ENCODE data around the gene GYPC. TPM values are rescaled to one million over a fixed set of nuclear protein-coding genes. Genes with fewer than 3 reads are reported as not detected.

Gene GYPC, protein sequence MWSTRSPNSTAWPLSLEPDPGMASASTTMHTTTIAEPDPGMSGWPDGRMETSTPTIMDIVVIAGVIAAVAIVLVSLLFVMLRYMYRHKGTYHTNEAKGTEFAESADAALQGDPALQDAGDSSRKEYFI
- 40.3 TPM for polyA plus RNA-seq (2013, experiment 1 of 2)
- polyA plus RNA-seq (2013, experiment 2 of 2): 48.0 TPM

DNA sequence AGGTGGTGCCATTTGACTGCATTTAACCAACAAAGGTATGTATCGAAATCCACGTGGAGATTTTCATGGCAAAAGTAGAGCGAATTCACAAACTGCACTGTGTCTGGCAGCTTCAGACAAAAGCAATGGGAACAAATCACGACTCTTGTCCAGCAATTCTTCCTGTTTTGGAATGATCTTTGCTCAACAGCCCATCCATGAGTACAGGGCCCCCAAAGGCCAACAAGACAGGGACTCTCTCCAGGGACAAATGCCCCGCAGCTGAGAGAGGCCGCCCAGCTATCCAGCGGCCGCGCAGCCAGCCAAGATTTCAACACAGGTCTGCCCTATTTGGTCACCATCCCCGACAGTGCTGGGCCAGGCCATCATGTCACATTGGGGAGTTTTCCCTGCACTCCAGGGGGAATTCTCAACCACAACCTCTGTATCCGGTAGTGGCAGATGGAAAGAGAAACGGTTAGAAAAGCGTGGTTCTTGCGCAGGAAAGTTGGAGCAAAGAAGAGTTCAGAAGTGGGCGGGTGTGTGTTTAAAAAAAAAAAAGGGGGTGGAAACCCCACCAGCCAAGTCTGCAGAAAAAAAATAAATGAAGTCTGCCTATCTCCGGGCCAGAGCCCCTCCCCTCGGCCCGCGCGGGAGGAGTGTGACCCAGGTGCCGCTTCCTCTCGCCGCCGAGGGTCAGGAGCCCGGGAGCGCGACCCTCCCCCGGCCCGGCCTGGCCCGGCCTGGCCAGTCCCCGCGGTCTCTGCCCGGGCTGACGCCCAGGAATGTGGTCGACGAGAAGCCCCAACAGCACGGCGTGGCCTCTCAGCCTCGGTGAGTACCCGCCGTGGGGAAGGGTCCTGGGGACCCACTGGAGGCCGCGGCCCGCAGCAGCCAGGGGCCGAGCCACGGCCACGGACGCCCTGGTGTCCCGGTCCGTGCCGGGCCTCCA, at the start of gene GYPC:
TSS of gene GYPC (plus strand) at position 659 of the 931 bp plus-strand sequence. CDS start at position 765, 106 bp downstream.
- Histone ChIP-seq H3K27ac (ENCODE audit: low read depth, low read length) (peak within 1 kb of the TSS; percentile 74; the same call in 1 of the 2 replicates), H3K9me3 (ENCODE audit: insufficient read depth, low read depth, low read length) (no peaks in the 10 kb centered on the region), H3K36me3 (ENCODE audit: insufficient read depth, low read length) (no peaks in the 10 kb centered on the region), H3K4me1 (ENCODE audit: insufficient read depth, low read length) (peaks cover 33% of the 10 kb centered on the region), H3K9ac (ENCODE audit: low read depth, low read length) (peak within 1 kb of the TSS; percentile 79), H3K27me3 (ENCODE audit: insufficient read depth, low read length) (peaks cover 26% of the 10 kb centered on the region), H3K4me3 (ENCODE audit: low read length) (peak within 1 kb of the TSS; percentile 70)
- 9% methylated on average over 51 of the region's 51 CpGs for WGBS

DNA sequence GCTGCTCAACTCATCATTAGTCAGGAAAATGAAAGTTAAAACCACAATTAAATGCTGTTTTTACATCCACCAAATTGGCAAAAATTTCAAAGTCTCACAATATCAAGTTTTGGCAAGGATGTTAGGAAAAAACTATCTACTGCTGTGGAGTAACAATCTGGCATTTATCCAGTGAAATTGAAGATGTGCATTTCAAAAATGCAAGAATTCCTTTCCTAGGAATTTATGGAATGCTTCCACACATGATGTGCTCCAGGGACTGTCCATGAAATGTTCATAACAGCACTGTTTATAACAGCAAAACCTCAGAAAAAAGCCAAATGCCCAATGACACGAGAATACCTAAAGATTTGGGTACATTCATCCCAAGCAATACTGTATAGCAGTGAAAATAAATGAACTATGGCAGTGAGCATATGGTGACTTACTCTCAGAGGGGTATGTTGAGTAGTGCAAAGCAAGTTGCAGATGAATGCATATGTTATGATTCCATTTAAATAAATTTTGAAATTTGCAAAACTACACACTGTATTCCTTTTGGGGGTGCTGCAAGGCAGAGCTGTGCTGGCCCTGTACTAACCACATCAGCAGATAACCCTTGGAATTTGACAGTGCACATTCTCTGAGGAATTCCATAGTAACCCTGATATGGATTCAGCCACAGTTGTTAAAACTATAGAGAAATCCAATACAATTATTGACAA, 41.3 kb upstream of the GYPC start:
- no peaks in the 10 kb centered on the region for H3K4me1 ChIP-seq (ENCODE audit: insufficient read depth, low read length)
- 92% methylated on average over 1 of the region's 1 CpG for WGBS
- H3K9me3 ChIP-seq (ENCODE audit: insufficient read depth, low read depth, low read length): no peaks in the 10 kb centered on the region
- H3K36me3 ChIP-seq (ENCODE audit: insufficient read depth, low read length): no peaks in the 10 kb centered on the region
- no peaks in the 10 kb centered on the region for H3K27me3 ChIP-seq (ENCODE audit: insufficient read depth, low read length)
- H3K27ac ChIP-seq (ENCODE audit: low read depth, low read length): no peak overlapping the region
- no peak overlapping the region for H3K9ac ChIP-seq (ENCODE audit: low read depth, low read length)
- no peak overlapping the region for H3K4me3 ChIP-seq (ENCODE audit: low read length)

DNA sequence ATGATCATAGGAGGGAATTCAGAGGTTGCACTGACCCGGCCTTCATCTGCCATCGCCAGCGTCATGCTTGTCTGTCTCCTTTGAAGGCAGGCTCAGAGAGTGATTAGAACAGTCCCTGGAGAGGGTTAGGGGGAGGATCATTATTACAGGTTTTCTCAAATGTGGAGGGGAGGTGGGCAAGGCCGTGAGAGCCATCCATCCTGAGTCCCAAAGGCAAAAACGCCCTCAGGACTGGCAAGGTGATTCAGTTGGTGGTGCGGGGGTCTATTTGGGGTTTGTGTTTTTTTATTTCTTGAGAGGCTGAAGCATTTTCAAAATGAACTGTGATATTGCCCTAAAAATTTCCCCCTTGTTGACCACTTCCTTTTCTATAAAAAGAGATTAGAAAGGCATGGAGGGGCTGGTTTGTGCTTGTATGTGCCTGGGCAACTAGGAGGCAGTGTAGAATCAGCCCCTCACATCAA, 39.3 kb upstream of the GYPC start:
- H3K9ac ChIP-seq (ENCODE audit: low read depth, low read length): no peak overlapping the region
- H3K27ac ChIP-seq (ENCODE audit: low read depth, low read length): no peak overlapping the region
- no peak overlapping the region for H3K4me3 ChIP-seq (ENCODE audit: low read length)
- 96% methylated on average over 6 of the region's 6 CpGs for WGBS
- H3K27me3 ChIP-seq (ENCODE audit: insufficient read depth, low read length): no peaks in the 10 kb centered on the region
- no peaks in the 10 kb centered on the region for H3K9me3 ChIP-seq (ENCODE audit: insufficient read depth, low read depth, low read length)
- no peaks in the 10 kb centered on the region for H3K4me1 ChIP-seq (ENCODE audit: insufficient read depth, low read length)
- H3K36me3 ChIP-seq (ENCODE audit: insufficient read depth, low read length): no peaks in the 10 kb centered on the region

DNA sequence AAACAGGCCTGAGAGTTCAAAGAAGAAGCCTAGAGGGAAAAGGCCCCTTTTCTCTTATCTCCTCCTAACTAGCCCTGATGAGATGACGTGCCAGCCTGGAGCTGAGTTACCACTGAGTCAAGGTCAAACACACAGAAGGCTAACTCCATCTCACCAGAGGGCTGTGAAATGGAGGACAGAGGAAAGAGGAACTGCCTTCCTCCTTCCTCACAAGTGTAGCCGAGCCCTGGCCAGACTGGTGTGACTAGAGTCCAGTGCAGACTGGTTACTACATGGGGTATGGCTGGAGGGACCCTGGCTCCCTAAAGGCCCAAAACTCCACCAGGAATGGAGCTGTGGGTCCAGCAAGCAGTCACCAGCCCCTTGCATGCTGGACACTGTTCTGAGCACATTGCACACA, 35.7 kb upstream of the GYPC start:
- 90% methylated on average over 2 of the region's 2 CpGs for WGBS
- H3K27ac ChIP-seq (ENCODE audit: low read depth, low read length): no peak overlapping the region
- H3K9ac ChIP-seq (ENCODE audit: low read depth, low read length): no peak overlapping the region
- H3K9me3 ChIP-seq (ENCODE audit: insufficient read depth, low read depth, low read length): no peaks in the 10 kb centered on the region
- H3K4me1 ChIP-seq (ENCODE audit: insufficient read depth, low read length): no peaks in the 10 kb centered on the region
- H3K27me3 ChIP-seq (ENCODE audit: insufficient read depth, low read length): no peaks in the 10 kb centered on the region
- no peaks in the 10 kb centered on the region for H3K36me3 ChIP-seq (ENCODE audit: insufficient read depth, low read length)
- H3K4me3 ChIP-seq (ENCODE audit: low read length): no peak overlapping the region

DNA sequence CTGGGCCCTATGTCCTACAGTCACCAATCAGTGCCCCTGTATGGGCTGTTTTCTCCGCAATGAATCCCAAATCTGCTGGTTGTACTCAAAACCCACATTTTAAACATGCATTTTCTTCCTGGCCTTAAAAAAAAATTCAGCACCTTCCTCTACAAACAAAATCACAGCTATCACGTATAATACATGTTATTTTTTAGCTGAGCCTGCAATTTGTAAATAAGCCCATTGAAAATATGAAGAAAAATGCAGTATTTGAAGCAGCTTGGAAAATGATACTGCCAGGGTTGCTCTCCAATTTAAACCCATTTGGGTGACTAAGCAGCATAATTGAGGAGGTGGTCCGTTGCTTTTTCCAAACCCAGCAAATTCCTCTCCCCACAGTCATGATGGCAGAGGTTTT, 33.0 kb upstream of the GYPC start:
- Histone ChIP-seq H3K27me3 (ENCODE audit: insufficient read depth, low read length) (no peaks in the 10 kb centered on the region), H3K36me3 (ENCODE audit: insufficient read depth, low read length) (no peaks in the 10 kb centered on the region), H3K4me3 (ENCODE audit: low read length) (no peak overlapping the region), H3K4me1 (ENCODE audit: insufficient read depth, low read length) (no peaks in the 10 kb centered on the region), H3K27ac (ENCODE audit: low read depth, low read length) (no peak overlapping the region), H3K9ac (ENCODE audit: low read depth, low read length) (no peak overlapping the region), H3K9me3 (ENCODE audit: insufficient read depth, low read depth, low read length) (no peaks in the 10 kb centered on the region)
- 98% methylated on average over 2 of the region's 3 CpGs for WGBS

DNA sequence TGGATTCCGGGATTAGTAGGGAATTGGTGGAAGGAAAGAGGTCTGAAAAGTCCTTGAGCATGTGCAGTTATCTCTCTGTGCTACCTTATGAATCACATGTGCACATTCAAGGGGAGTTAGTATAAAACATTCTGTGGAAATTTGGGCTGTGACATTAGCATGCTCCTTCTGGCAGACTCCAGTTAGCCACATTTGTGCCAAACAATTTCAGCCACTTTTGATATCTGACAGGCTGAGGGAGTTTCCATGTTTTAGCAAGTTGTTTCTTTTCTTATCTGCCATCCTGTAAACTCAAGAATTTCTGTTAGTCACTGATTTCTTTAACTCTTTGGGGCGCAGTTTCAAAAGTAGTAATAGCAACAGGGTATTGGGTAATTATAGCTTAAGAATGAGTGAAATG, 28.3 kb upstream of the GYPC start:
- 90% methylated on average over 2 of the region's 2 CpGs for WGBS
- H3K4me3 ChIP-seq (ENCODE audit: low read length): no peak overlapping the region
- H3K9me3 ChIP-seq (ENCODE audit: insufficient read depth, low read depth, low read length): no peaks in the 10 kb centered on the region
- H3K4me1 ChIP-seq (ENCODE audit: insufficient read depth, low read length): no peaks in the 10 kb centered on the region
- H3K27me3 ChIP-seq (ENCODE audit: insufficient read depth, low read length): no peaks in the 10 kb centered on the region
- H3K9ac ChIP-seq (ENCODE audit: low read depth, low read length): no peak overlapping the region
- H3K27ac ChIP-seq (ENCODE audit: low read depth, low read length): no peak overlapping the region
- no peaks in the 10 kb centered on the region for H3K36me3 ChIP-seq (ENCODE audit: insufficient read depth, low read length)

DNA sequence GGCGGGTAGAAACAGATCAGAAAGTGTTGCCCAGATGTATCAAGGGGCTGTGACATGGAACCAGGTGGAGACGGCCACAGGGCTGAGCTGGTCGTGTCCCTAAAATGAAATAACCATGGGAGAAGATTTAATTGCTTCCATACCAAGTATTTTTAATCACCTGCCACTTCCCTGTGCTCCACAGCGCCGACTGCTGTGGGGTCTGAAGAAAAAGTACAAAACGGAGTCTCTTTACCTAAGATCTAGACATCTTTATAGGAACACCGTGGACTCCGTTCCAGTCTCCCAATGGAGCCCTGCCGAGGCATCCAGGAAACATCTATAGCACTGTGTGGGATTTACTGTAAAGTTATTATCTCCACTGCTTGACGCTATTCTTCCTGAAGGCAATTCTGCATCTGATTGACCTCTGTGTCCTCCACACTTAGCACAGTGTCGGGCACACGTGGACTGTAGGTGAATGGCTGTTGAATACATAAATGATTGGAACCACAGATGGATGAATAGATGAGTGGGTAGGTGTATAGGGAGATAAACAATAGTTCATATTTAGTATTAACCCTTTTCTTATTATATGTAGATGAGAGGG, 21.6 kb upstream of the GYPC start:
- no peaks in the 10 kb centered on the region for H3K36me3 ChIP-seq (ENCODE audit: insufficient read depth, low read length)
- no peak overlapping the region for H3K4me3 ChIP-seq (ENCODE audit: low read length)
- H3K9ac ChIP-seq (ENCODE audit: low read depth, low read length): no peak overlapping the region
- H3K27me3 ChIP-seq (ENCODE audit: insufficient read depth, low read length): no peaks in the 10 kb centered on the region
- no peaks in the 10 kb centered on the region for H3K9me3 ChIP-seq (ENCODE audit: insufficient read depth, low read depth, low read length)
- H3K4me1 ChIP-seq (ENCODE audit: insufficient read depth, low read length): no peaks in the 10 kb centered on the region
- WGBS: 75% methylated on average over 12 of the region's 12 CpGs
- no peak overlapping the region for H3K27ac ChIP-seq (ENCODE audit: low read depth, low read length)

DNA sequence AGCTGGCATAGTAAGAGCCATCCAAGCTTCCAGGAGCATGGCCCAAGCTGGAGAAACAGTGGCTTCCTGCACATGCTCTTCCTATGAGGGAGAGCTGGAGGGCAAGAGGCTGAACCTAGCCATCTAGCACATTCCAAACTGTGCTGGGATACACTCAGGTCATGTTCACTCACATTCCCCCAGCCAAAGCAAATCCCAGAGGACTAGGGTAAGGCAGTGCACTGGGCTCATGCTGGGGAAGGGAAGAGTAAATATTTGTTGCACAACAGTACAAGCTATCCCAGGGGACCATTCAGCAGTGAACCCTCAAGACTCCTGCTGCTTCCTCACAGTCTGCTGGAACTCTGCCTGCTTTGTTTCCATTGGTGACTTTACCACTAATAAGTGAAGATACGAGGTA, 20.7 kb upstream of the GYPC start:
- Histone ChIP-seq H3K4me3 (ENCODE audit: low read length) (no peak overlapping the region), H3K36me3 (ENCODE audit: insufficient read depth, low read length) (no peaks in the 10 kb centered on the region), H3K9ac (ENCODE audit: low read depth, low read length) (no peak overlapping the region), H3K27ac (ENCODE audit: low read depth, low read length) (no peak overlapping the region), H3K27me3 (ENCODE audit: insufficient read depth, low read length) (no peaks in the 10 kb centered on the region), H3K9me3 (ENCODE audit: insufficient read depth, low read depth, low read length) (no peaks in the 10 kb centered on the region), H3K4me1 (ENCODE audit: insufficient read depth, low read length) (no peaks in the 10 kb centered on the region)
- no CpG with 5 or more reads among the region's 1 CpG for WGBS

DNA sequence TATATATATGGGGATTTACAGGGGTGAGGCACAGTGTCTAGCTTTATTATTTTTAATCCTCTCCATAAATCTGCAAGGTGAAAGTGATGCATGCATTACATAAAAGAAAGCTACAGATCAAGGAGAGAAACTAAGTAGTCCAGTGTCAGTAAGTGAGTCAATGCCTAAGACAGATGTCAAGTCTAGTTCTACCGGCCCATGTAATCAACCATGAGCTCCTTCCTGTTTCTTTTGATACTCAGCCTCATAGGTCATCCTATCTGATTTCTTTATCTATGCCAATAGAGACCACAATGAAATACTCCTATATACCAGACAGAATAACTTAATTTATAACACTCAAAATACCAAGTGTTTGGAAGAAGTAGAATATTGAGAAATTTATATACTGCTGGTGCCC, 20.2 kb upstream of the GYPC start:
- no peak overlapping the region for H3K9ac ChIP-seq (ENCODE audit: low read depth, low read length)
- no peaks in the 10 kb centered on the region for H3K27me3 ChIP-seq (ENCODE audit: insufficient read depth, low read length)
- no peak overlapping the region for H3K4me3 ChIP-seq (ENCODE audit: low read length)
- H3K27ac ChIP-seq (ENCODE audit: low read depth, low read length): no peak overlapping the region
- WGBS: 89% methylated on average over 1 of the region's 1 CpG
- H3K36me3 ChIP-seq (ENCODE audit: insufficient read depth, low read length): no peaks in the 10 kb centered on the region
- no peaks in the 10 kb centered on the region for H3K4me1 ChIP-seq (ENCODE audit: insufficient read depth, low read length)
- H3K9me3 ChIP-seq (ENCODE audit: insufficient read depth, low read depth, low read length): no peaks in the 10 kb centered on the region

DNA sequence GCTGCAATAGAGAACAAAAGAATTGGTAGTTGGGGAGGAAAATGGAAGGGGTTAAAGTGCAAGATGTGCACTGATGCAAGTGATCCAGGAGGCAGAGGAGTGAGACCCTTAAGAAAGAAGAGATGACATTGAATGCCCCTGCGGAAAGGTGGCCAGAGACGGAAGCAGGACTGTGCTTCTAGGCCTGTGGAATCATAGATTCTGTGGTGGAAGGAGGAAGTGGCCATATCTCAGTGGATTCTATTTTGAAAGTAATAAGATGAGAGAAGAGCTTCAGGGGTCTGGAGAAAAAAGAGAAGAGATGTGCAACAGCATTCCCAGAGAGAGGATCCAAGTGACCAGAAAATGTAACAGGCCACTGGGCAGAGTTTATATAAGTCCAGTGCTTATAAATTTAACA, 18.6 kb upstream of the GYPC start:
- no peak overlapping the region for H3K4me3 ChIP-seq (ENCODE audit: low read length)
- no peaks in the 10 kb centered on the region for H3K27me3 ChIP-seq (ENCODE audit: insufficient read depth, low read length)
- H3K36me3 ChIP-seq (ENCODE audit: insufficient read depth, low read length): no peaks in the 10 kb centered on the region
- H3K27ac ChIP-seq (ENCODE audit: low read depth, low read length): no peak overlapping the region
- WGBS: 95% methylated on average over 2 of the region's 2 CpGs
- no peak overlapping the region for H3K9ac ChIP-seq (ENCODE audit: low read depth, low read length)
- H3K4me1 ChIP-seq (ENCODE audit: insufficient read depth, low read length): no peaks in the 10 kb centered on the region
- no peaks in the 10 kb centered on the region for H3K9me3 ChIP-seq (ENCODE audit: insufficient read depth, low read depth, low read length)

DNA sequence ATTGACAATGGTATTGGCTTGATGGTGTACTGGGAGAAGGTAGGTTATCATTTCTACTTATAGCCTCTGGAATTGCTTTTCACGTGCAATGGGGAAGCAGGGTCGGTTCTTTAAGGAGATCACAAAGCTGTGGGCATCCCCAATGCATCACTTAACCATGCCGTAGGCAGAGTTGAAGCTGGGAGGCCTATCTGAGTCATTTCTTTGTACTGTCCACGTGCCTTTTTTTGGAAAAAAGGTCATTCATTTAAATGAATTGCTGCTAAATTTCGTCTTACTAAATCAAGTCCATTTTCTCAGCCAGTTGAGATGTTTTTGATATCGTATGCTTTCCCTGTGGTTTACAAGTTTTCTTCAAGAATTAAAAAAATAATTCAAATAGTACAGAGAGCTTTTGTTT, 17.2 kb upstream of the GYPC start:
- no peaks in the 10 kb centered on the region for H3K9me3 ChIP-seq (ENCODE audit: insufficient read depth, low read depth, low read length)
- H3K9ac ChIP-seq (ENCODE audit: low read depth, low read length): no peak overlapping the region
- H3K4me3 ChIP-seq (ENCODE audit: low read length): no peak overlapping the region
- peaks cover 8% of the 10 kb centered on the region for H3K4me1 ChIP-seq (ENCODE audit: insufficient read depth, low read length)
- no peak overlapping the region for H3K27ac ChIP-seq (ENCODE audit: low read depth, low read length)
- 88% methylated on average over 5 of the region's 6 CpGs for WGBS
- no peaks in the 10 kb centered on the region for H3K27me3 ChIP-seq (ENCODE audit: insufficient read depth, low read length)
- H3K36me3 ChIP-seq (ENCODE audit: insufficient read depth, low read length): no peaks in the 10 kb centered on the region
